PC-9 (cell line): Measurements from ENCODE around the gene SCUBE2.

Experiments
- CTCF ChIP-seq: fragments of 200-600 bp; sonication (generic); conservative IDR thresholded peaks from 2 replicates; pipeline ENCODE4 v1.6.1; 2017; ENCODE audit warnings: mixed run types, antibody characterized with exemption, mild to moderate bottlenecking, moderate library complexity
- EZH2 ChIP-seq: fragments of 200-600 bp; sonication (generic); IDR thresholded peaks from 2 replicates; pipeline ENCODE4 v1.8.0; 2017; ENCODE audit warnings: antibody characterized with exemption, low read depth

GRCh38 chr11:9057007-9057406, 34.4 kb downstream of the SCUBE2 start:
- TF ChIP-seq EZH2 (no peak), CTCF (no peak)
